T-helper 2 cell treated with Interferon-gamma antibody and Interleukin-4, amounts not matched to agents 5 μg/mL and 100 μg/mL, for 36 hours (primary cell): ENCODE data around the gene PRKAR1B.

Source experiments
- DNase-seq: peaks from one replicate; pipeline ENCODE4 v3.0.0; 2021; ENCODE audit warnings: low spot score
- H3K27ac Mint-ChIP-seq: one replicate; pipeline ENCODE4 v1.8.0; 2021; ENCODE audit warnings: mild to moderate bottlenecking, mixed read lengths
- H3K27me3 Mint-ChIP-seq: one replicate; pipeline ENCODE4 v1.8.0; 2021; ENCODE audit warnings: low read depth, mixed read lengths
- H3K36me3 Mint-ChIP-seq: one replicate; pipeline ENCODE4 v1.8.0; 2021; ENCODE audit warnings: low read depth, mixed read lengths
- H3K4me1 Mint-ChIP-seq: one replicate; pipeline ENCODE4 v1.8.0; 2021; ENCODE audit warnings: low read depth, mixed read lengths
- H3K4me3 Mint-ChIP-seq: one replicate; pipeline ENCODE4 v1.8.0; 2022; ENCODE audit warnings: mild to moderate bottlenecking, moderate library complexity, mixed read lengths
- H3K9me3 Mint-ChIP-seq: one replicate; pipeline ENCODE4 v1.8.0; 2021; ENCODE audit warnings: mixed read lengths

PRKAR1B gene

GRCh38 chr7:569996-570800 is 156.9 kb downstream of the PRKAR1B start:
- no peak for DNase-seq
- H3K4me3 Mint-ChIP-seq, result no peak overlapping the region
- H3K27ac Mint-ChIP-seq, result no peak overlapping the region
- no peaks in the 10 kb centered on the region for H3K27me3 Mint-ChIP-seq
- no peaks in the 10 kb centered on the region for H3K9me3 Mint-ChIP-seq
- no peaks in the 10 kb centered on the region for H3K4me1 Mint-ChIP-seq
- H3K36me3 Mint-ChIP-seq, result no peaks in the 10 kb centered on the region

GRCh38 chr7:569071-569855 is 157.8 kb downstream of the PRKAR1B start:
- no peak overlapping the region for H3K27ac Mint-ChIP-seq
- DNase-seq, result no peak
- H3K27me3 Mint-ChIP-seq, result no peaks in the 10 kb centered on the region
- H3K4me3 Mint-ChIP-seq, result no peak overlapping the region
- no peaks in the 10 kb centered on the region for H3K4me1 Mint-ChIP-seq
- no peaks in the 10 kb centered on the region for H3K9me3 Mint-ChIP-seq
- H3K36me3 Mint-ChIP-seq, result no peaks in the 10 kb centered on the region

- no peaks in the 10 kb centered on the region for H3K27me3 Mint-ChIP-seq
- no peak overlapping the region for H3K27ac Mint-ChIP-seq
- no peaks in the 10 kb centered on the region for H3K36me3 Mint-ChIP-seq
- H3K4me1 Mint-ChIP-seq, result no peaks in the 10 kb centered on the region
- no peaks in the 10 kb centered on the region for H3K9me3 Mint-ChIP-seq
- no peak for DNase-seq
- H3K4me3 Mint-ChIP-seq, result no peak overlapping the region
These were observed 158.8 kb downstream of the PRKAR1B start for GRCh38 chr7:568031-568951.

GRCh38 chr7:567305-567883 is 159.7 kb downstream of the PRKAR1B start:
- Mint-ChIP-seq H3K36me3 (no peaks in the 10 kb centered on the region), H3K27ac (no peak overlapping the region), H3K9me3 (no peaks in the 10 kb centered on the region), H3K4me1 (peaks cover 2% of the 10 kb centered on the region), H3K27me3 (no peaks in the 10 kb centered on the region), H3K4me3 (no peak overlapping the region)
- no peak for DNase-seq

GRCh38 chr7:566100-566499 is 161.0 kb downstream of the PRKAR1B start:
- no peaks in the 10 kb centered on the region for H3K36me3 Mint-ChIP-seq
- no peak overlapping the region for H3K4me3 Mint-ChIP-seq
- no peak overlapping the region for H3K27ac Mint-ChIP-seq
- H3K27me3 Mint-ChIP-seq, result no peaks in the 10 kb centered on the region
- no peaks in the 10 kb centered on the region for H3K9me3 Mint-ChIP-seq
- peaks cover 3% of the 10 kb centered on the region for H3K4me1 Mint-ChIP-seq
- DNase-seq, result no peak

- Mint-ChIP-seq H3K4me3 (no peak overlapping the region), H3K27ac (no peak overlapping the region), H3K9me3 (no peaks in the 10 kb centered on the region), H3K27me3 (no peaks in the 10 kb centered on the region), H3K4me1 (peaks cover 3% of the 10 kb centered on the region), H3K36me3 (no peaks in the 10 kb centered on the region)
- DNase-seq, result no peak
These were observed 162.8 kb downstream of the PRKAR1B start for GRCh38 chr7:564176-564865.

- Mint-ChIP-seq H3K4me1 (peaks cover 3% of the 10 kb centered on the region), H3K9me3 (no peaks in the 10 kb centered on the region), H3K27me3 (no peaks in the 10 kb centered on the region), H3K27ac (no peak overlapping the region), H3K4me3 (no peak overlapping the region), H3K36me3 (no peaks in the 10 kb centered on the region)
- no peak for DNase-seq
These were observed 163.4 kb downstream of the PRKAR1B start for GRCh38 chr7:563629-564170.

- Mint-ChIP-seq H3K4me3 (no peak overlapping the region), H3K9me3 (no peaks in the 10 kb centered on the region), H3K4me1 (peaks cover 3% of the 10 kb centered on the region), H3K36me3 (no peaks in the 10 kb centered on the region), H3K27me3 (no peaks in the 10 kb centered on the region), H3K27ac (peak overlapping the region; percentile 33)
- no peak for DNase-seq
These were observed 164.1 kb downstream of the PRKAR1B start for GRCh38 chr7:562789-563628.

GRCh38 chr7:562374-562675 is 164.8 kb downstream of the PRKAR1B start:
- DNase-seq, result no peak
- Mint-ChIP-seq H3K27ac (peak overlapping the region; percentile 33), H3K4me1 (peaks cover 3% of the 10 kb centered on the region), H3K9me3 (no peaks in the 10 kb centered on the region), H3K27me3 (no peaks in the 10 kb centered on the region), H3K4me3 (no peak overlapping the region), H3K36me3 (no peaks in the 10 kb centered on the region)

- H3K27me3 Mint-ChIP-seq, result no peaks in the 10 kb centered on the region
- H3K36me3 Mint-ChIP-seq, result no peaks in the 10 kb centered on the region
- H3K4me1 Mint-ChIP-seq, result peaks cover 3% of the 10 kb centered on the region
- no peak for DNase-seq
- no peaks in the 10 kb centered on the region for H3K9me3 Mint-ChIP-seq
- no peak overlapping the region for H3K27ac Mint-ChIP-seq
- H3K4me3 Mint-ChIP-seq, result no peak overlapping the region
These were observed 165.3 kb downstream of the PRKAR1B start for GRCh38 chr7:561631-562373.

- Mint-ChIP-seq H3K36me3 (no peaks in the 10 kb centered on the region), H3K4me1 (peaks cover 3% of the 10 kb centered on the region), H3K4me3 (no peak overlapping the region), H3K9me3 (no peaks in the 10 kb centered on the region), H3K27ac (no peak overlapping the region), H3K27me3 (no peaks in the 10 kb centered on the region)
- no peak for DNase-seq
These were observed 166.0 kb downstream of the PRKAR1B start for GRCh38 chr7:560966-561630.

GRCh38 chr7:559396-559705 is 167.7 kb downstream of the PRKAR1B start:
- H3K4me3 Mint-ChIP-seq, result no peak overlapping the region
- H3K4me1 Mint-ChIP-seq, result peaks cover 3% of the 10 kb centered on the region
- H3K27me3 Mint-ChIP-seq, result no peaks in the 10 kb centered on the region
- H3K27ac Mint-ChIP-seq, result no peak overlapping the region
- no peaks in the 10 kb centered on the region for H3K36me3 Mint-ChIP-seq
- DNase-seq, result no peak
- no peaks in the 10 kb centered on the region for H3K9me3 Mint-ChIP-seq
